ENCODE measurements around the gene KLF7.

The KLF7 gene

GRCh38 chr2:207097278-207097677 is 68.5 kb downstream of the KLF7 start:
- no peak for DNase-seq (ENCODE audit: low read depth in 2 of 2, low spot score in 1 of 2)

- no peak for DNase-seq (ENCODE audit: low read depth in 2 of 2, low spot score in 1 of 2)
These were observed 69.8 kb downstream of the KLF7 start for GRCh38 chr2:207095963-207096362.

- DNase-seq (ENCODE audit: low read depth in 2 of 2, low spot score in 1 of 2), result no peak
These were observed 72.5 kb downstream of the KLF7 start for GRCh38 chr2:207093234-207093633.

- DNase-seq (ENCODE audit: low read depth in 2 of 2, low spot score in 1 of 2), result no peak
These were observed 72.9 kb downstream of the KLF7 start for GRCh38 chr2:207092818-207093217.

- DNase-seq (ENCODE audit: low read depth in 2 of 2, low spot score in 1 of 2), result no peak
These were observed 73.8 kb downstream of the KLF7 start for GRCh38 chr2:207091928-207092327.

- no peak for DNase-seq (ENCODE audit: low read depth in 2 of 2, low spot score in 1 of 2)
These were observed 74.6 kb downstream of the KLF7 start for GRCh38 chr2:207091176-207091575.

GRCh38 chr2:207090389-207090788 is 75.4 kb downstream of the KLF7 start:
- no peak for DNase-seq (ENCODE audit: low read depth in 2 of 2, low spot score in 1 of 2)

- no peak for DNase-seq (ENCODE audit: low read depth in 2 of 2, low spot score in 1 of 2)
These were observed 76.9 kb downstream of the KLF7 start for GRCh38 chr2:207088839-207089238.

GRCh38 chr2:207088276-207088675 is 77.5 kb downstream of the KLF7 start:
- no peak for DNase-seq (ENCODE audit: low read depth in 2 of 2, low spot score in 1 of 2)

- no peak for DNase-seq (ENCODE audit: low read depth in 2 of 2, low spot score in 1 of 2)
These were observed 78.5 kb downstream of the KLF7 start for GRCh38 chr2:207087046-207087902.

GRCh38 chr2:207086136-207086535 is 79.6 kb downstream of the KLF7 start:
- DNase-seq (ENCODE audit: low read depth in 2 of 2, low spot score in 1 of 2), result no peak

- DNase-seq (ENCODE audit: low read depth in 2 of 2, low spot score in 1 of 2), result no peak
These were observed 80.6 kb downstream of the KLF7 start for GRCh38 chr2:207085110-207085509.

GRCh38 chr2:207083361-207084110 is 82.2 kb downstream of the KLF7 start:
- DNase-seq (ENCODE audit: low read depth in 2 of 2, low spot score in 1 of 2), result no peak

GRCh38 chr2:207082619-207083018 is 83.1 kb downstream of the KLF7 start:
- no peak for DNase-seq (ENCODE audit: low read depth in 2 of 2, low spot score in 1 of 2)

GRCh38 chr2:207078186-207078798 is 87.5 kb downstream of the KLF7 start:
- DNase-seq (ENCODE audit: low read depth in 2 of 2, low spot score in 1 of 2), result no peak

- DNase-seq (ENCODE audit: low read depth in 2 of 2, low spot score in 1 of 2), result no peak
These were observed 88.5 kb downstream of the KLF7 start for GRCh38 chr2:207077266-207077665.

- DNase-seq (ENCODE audit: low read depth in 2 of 2, low spot score in 1 of 2), result no peak
These were observed 90.3 kb downstream of the KLF7 start for GRCh38 chr2:207075456-207075855.

GRCh38 chr2:207073801-207074678 is 91.7 kb downstream of the KLF7 start:
- no peak for DNase-seq (ENCODE audit: low read depth in 2 of 2, low spot score in 1 of 2)

- no peak for DNase-seq (ENCODE audit: low read depth in 2 of 2, low spot score in 1 of 2)
These were observed 92.3 kb downstream of the KLF7 start for GRCh38 chr2:207073412-207073800.

GRCh38 chr2:207072571-207072970 is 93.2 kb downstream of the KLF7 start:
- DNase-seq (ENCODE audit: low read depth in 2 of 2, low spot score in 1 of 2), result no peak

- no peak for DNase-seq (ENCODE audit: low read depth in 2 of 2, low spot score in 1 of 2)
These were observed 93.9 kb downstream of the KLF7 start for GRCh38 chr2:207071820-207072219.

Measured in stimulated activated CD8-positive, alpha-beta memory T cell treated with anti-CD3 and anti-CD28 coated beads, Interleukin-4, amount 100 ng/mL, for 1 hour (primary cell).